BLaER1 (cell line): Measurements from ENCODE around the gene HOATZ.

Experiments used
- H3K27ac ChIP-seq: shearing (Covaris generic); formaldehyde crosslinking; 2 replicates; pipeline ENCODE4 v1.8.1; 2022
- H3K27me3 ChIP-seq: shearing (Covaris generic); formaldehyde crosslinking; 2 replicates; pipeline ENCODE4 v1.8.1; 2022
- H3K36me3 ChIP-seq: shearing (Covaris generic); formaldehyde crosslinking; 2 replicates; pipeline ENCODE4 v1.8.1; 2022
- H3K4me1 ChIP-seq: shearing (Covaris generic); formaldehyde crosslinking; 2 replicates; pipeline ENCODE4 v1.8.1; 2022
- H3K4me2 ChIP-seq: shearing (Covaris generic); formaldehyde crosslinking; 2 replicates; pipeline ENCODE4 v1.8.1; 2022
- H3K4me3 ChIP-seq: shearing (Covaris generic); formaldehyde crosslinking; 2 replicates; pipeline ENCODE4 v1.8.1; 2022
- H3K9ac ChIP-seq: shearing (Covaris generic); formaldehyde crosslinking; 2 replicates; pipeline ENCODE4 v1.8.1; 2022
- H3K9me3 ChIP-seq: shearing (Covaris generic); formaldehyde crosslinking; 2 replicates; pipeline ENCODE4 v1.8.1; 2022
- H4K20me1 ChIP-seq: shearing (Covaris generic); formaldehyde crosslinking; 2 replicates; pipeline ENCODE4 v1.8.1; 2022
- Cebpa-rat ChIP-seq: shearing (Covaris generic); IDR thresholded peaks from 2 replicates; pipeline ENCODE4 v1.8.1; 2022

HOATZ gene

DNA sequence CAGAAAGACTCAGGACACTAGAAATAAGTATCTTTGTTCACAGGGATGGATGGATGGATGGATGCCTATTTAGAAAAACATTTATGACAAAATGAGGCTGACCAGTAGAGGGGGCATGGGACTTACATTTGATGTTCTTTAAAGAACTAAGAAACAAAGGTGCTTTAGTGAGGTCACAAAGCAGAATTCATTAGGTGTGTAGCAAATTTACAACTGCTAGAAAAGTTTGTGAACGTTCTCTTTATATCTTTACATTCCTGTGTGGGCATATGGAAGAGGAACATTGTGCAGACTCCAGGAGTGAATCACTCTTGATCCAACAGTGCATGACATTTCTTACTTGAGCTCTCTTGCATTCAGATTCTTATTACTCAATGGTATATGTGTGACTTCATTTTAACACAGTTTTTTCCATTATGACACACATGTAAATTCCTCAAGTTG lies 71.8 kb downstream of the HOATZ start:
- no peak overlapping the region for H3K27ac ChIP-seq
- no peaks in the 10 kb centered on the region for H3K27me3 ChIP-seq
- no peaks in the 10 kb centered on the region for H4K20me1 ChIP-seq
- H3K4me2 ChIP-seq, result no peak overlapping the region
- H3K4me1 ChIP-seq, result peaks cover 30% of the 10 kb centered on the region
- no peak overlapping the region for H3K9ac ChIP-seq
- H3K36me3 ChIP-seq, result no peaks in the 10 kb centered on the region
- no peaks in the 10 kb centered on the region for H3K9me3 ChIP-seq
- TF ChIP-seq Cebpa-rat, result no peak
- H3K4me3 ChIP-seq, result no peak overlapping the region
